GM19025 (cell line): ENCODE measurements around the gene TMEM239.
"Not testable (repeated sequence)": the region's sequence is repeated elsewhere in the genome, so short reads cannot be mapped to it uniquely, and the experiment has no call there.

Experiments
- ATAC-seq: cut with Tn5 transposase; IDR thresholded peaks from one replicate; pipeline ENCODE4 v1.9.1; 2021; ENCODE audit warnings: mild to moderate bottlenecking, low read depth, moderate library complexity; ENCODE audit not compliant: unreplicated experiment

The TMEM239 gene

DNA sequence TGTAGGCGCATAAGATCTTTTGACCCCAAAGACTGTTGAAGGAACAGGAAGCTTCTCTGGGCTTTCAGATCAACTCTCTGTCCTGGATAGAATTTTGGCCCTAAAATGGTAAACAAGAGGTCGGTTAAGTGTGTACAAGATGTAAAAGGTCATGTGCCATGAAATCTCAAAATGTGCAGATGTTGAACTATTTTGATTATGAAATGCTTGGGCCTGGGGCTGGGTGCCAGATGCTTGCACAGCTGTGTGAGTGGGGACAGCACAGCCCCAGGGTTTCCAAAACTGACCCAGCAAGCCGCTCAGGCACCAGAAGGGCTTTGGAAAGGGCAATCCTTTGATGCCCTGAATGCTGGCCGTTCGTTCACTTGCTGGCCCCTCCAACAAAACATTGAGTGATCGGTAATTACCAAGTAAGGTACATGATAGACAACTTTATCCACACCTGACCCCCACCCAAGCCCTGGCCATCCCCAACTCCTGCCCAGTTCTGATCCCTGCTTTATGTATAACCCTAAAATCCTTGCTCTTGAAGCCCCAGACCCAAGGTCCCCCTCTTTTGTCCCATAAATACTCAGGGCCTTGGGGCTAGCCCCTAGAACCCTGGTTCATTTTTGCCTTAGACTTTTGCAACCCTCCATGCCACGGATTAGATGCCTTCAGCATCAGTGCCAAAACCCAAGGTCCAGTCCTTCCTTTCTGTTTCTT lies 1.9 kb downstream of the TMEM239 start:
- ATAC-seq, result no peak

DNA sequence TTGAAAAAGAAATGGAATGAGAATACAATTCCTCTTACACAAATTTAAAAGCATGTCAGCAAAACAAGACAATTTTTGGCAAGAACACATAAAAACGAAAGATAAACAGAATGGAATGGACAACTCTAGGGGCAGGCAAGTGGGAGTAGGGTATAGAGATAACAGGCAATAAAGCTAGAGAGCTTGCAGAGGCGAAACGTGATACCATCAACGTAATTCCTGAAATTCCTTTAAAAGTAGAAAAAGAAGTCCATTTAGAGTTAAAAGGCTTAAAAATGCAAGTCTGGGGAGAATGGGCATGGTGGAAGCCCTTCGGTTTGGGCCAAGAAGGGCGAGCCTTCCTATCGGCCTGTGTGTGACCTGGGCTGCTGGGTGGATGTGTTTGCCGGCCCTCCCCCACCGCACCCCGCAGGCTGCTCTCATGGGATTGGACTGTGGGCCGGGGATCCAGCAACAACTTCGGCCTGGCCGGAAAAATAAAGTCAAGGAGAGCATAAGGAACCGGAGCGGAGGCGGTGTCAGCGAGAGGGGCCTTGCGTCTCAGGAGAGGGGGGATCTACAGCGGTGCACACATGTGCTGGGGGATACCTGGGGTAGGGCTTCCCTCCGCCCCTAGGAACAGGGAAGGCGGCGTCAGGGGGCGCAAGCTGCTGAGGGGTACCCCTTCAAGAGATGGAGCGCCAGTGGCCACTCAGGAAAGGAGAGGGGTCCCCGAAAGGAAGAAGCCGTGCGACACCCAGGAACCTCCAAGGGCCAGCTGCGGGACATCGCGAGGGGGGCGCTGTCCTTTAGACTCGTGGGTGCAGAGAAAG lies 4.1 kb downstream of the TMEM239 start:
- no peak for ATAC-seq

- ATAC-seq, result no peak
These were observed 5.0 kb downstream of the TMEM239 start for GRCh38 chr20:2820896-2821869.

- ATAC-seq, result no peak
These were observed 5.9 kb downstream of the TMEM239 start for GRCh38 chr20:2822073-2822472.

GRCh38 chr20:2825761-2826160 lies 9.6 kb downstream of the TMEM239 start:
- no peak for ATAC-seq

- no peak for ATAC-seq
These were observed 10.5 kb downstream of the TMEM239 start for GRCh38 chr20:2826655-2827054.

- ATAC-seq, result no peak
These were observed 13.2 kb downstream of the TMEM239 start for GRCh38 chr20:2829376-2829775.

DNA sequence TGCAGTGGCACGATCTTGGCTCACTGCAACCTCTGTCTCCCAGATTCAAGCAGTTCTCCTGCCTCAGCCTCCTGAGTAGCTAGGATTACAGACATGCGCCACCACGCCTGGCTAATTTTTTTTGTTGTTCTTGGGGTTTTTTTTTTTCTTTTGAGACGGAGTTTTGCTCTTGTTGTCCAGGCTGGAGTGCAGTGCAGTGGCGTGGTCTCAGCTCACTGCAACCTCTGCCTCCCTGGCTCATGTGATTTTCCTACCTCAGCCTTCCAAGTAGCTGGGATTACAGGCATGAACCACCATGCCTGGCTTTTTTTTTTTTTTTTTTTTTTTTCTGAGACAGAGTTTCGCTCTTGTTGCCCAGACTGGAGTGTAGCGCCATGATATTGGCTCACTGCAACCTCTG lies 15.0 kb downstream of the TMEM239 start:
- not testable (repeated sequence) for ATAC-seq

GRCh38 chr20:2833761-2834160 lies 17.6 kb downstream of the TMEM239 start:
- ATAC-seq, result no peak

DNA sequence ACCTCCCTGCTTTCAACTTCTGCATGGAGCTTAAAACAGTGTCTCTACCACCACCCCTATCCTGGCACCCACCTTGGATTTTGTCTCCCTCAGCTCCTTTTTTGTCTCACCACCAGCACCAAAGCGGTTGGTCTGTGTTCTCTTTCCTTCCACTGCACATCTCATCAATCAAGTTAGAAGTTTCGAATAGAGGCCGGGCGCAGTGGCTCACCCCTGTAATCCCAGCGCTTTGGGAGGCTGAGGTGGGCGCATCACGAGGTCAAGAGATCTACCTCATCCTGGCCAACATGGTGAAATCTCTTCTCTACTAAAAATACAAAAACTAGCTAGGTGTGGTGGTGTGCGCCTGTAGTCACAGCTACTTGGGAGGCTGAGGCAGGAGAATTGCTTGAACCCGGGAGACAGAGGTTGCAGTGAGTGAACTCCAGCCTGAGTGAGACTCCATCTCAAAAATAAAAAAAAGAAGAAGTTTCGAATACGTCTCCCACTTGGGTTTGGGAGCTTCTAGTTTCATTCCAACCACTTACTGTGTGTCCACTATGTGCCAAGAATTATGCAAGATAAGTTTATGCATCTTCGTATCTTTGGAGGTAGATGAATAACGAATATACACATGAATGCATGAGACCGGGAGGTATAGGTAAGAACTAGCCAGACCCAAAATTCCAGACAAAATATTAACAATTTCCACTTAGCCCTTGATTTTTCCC lies 18.4 kb downstream of the TMEM239 start:
- no peak for ATAC-seq

DNA sequence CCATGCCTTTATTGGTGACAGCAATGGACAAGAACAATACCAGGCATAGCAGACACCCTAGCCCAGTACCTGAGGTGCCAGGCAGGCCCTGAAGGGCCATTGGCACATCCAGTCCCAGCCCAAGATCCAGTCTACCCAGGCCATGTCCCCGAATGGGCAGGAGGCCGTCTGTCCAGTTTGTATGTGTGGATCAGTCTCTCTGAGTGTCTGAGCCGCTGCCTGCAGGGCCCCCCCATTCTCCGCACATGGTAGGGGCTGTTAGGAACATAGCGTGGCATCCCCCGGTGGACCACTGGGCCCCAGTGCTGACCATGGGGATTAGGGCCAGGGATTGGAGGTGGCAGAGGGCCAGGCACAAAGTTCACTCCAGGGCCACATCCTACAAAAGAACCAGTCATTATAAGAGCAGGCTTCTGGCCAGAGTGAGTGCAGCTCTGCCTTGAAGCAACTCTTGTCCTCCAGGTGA lies 19.2 kb downstream of the TMEM239 start:
- no peak for ATAC-seq

DNA sequence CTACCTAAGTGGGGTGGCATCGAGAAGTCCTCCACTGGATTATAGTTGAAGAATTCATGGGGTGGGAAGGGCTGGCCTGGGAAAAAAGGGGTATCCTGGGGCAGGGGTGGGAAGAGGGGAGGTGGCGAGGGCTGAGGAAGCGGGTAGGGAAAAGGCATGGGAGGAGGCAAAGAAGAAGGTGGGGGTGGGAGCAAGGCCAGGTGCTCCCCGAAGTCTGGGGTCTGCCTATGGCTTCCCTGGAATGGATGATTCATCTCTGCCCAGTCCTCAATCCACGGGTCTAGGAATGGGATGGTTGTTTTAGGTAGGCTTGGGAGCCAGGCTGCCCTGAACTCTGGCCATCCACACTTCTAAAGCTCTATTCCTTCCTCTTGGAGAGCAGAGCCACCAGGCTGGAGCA lies 19.9 kb downstream of the TMEM239 start:
- ATAC-seq, result no peak

- no peak for ATAC-seq
These were observed 21.2 kb downstream of the TMEM239 start for GRCh38 chr20:2837221-2837960.

- no peak for ATAC-seq
These were observed 22.1 kb downstream of the TMEM239 start for GRCh38 chr20:2838170-2838797.

- ATAC-seq, result no peak
These were observed 22.9 kb downstream of the TMEM239 start for GRCh38 chr20:2838847-2839671.

- no peak for ATAC-seq
These were observed 23.6 kb downstream of the TMEM239 start for GRCh38 chr20:2839732-2840137.

DNA sequence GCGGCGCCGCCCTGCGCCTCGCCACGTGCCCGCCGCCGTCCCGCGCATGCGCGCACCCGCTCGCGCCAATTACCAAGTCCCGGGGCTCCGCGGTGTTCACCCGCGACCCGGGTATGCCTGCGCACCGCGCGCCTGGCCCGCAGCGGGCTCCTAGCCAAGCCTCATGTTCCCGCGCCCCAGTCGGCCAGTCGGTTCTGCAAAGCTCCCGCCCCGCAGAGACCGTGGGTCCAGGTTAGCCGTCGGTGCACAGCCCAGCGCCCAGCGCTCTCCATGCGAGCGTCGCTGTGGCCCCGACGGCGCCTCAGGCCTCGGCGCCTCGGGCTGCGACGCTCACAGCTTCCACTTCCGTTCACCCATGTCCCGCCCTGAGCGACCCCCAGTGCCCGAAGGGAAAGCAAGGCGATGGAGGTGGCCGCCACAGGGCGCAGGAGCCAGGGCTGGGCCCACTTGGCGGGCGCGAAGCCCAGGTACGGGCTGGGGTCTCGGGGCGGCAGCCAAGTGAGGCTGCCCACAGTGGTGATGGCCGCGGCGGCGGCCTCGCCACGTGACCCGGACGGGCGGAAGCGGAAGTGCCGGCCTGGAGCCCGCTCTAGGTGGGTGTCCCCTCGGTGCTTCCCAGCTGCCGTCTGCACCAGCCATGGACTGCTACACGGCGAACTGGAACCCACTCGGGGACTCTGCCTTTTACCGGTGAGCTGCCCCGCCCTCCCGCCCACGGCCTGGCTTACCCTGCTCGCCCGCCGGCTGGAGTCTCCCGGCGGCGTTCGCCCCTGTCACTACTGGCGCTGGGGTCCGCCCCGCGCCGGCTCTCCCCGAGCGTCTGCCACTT lies 24.2 kb downstream of the TMEM239 start, which contains the start of the genes PCED1A and VPS16:
Gene PCED1A (minus strand): TSS at position 518 of the 829 bp plus-strand sequence. CDS start 743 bp downstream, outside the sequence.
Gene VPS16 (plus strand): TSS at position 608 of the 829 bp plus-strand sequence. CDS start 30 bp downstream, at position 638.
- ATAC-seq, result peak; percentile 97
